HCT116 (cell line): Measurements from ENCODE around the gene FAF2. TPM values are rescaled to one million over a fixed set of nuclear protein-coding genes. Genes with fewer than 3 reads are reported as not detected.

Experiments
- ATAC-seq: fragments of 200-7000 bp; cut with Tn5 transposase; 2 replicates; pipeline ENCODE4 v1.9.1; 2020; ENCODE audit warnings: mild to moderate bottlenecking, moderate library complexity
- BruUV-seq: library from RNA; stranded (reverse); fragments of 400-500 nt; replicated peaks from 2 replicates; lab custom pipeline; 2021; lab: Mats Ljungman, UMichigan
- CTCF ChIA-PET: fragments of 300-600 bp; sonication (Branson Sonifier 250); formaldehyde crosslinking; loops from one replicate; lab custom pipeline; 2021; ENCODE audit warnings: antibody characterized with exemption; lab: Charles Lee
- POLR2A ChIA-PET: fragments of 300-600, 350-600 bp; sonication (Branson Sonifier 250); formaldehyde crosslinking; loops from one replicate; lab custom pipeline; 2021; ENCODE audit warnings: antibody characterized with exemption; lab: Charles Lee
- RAD21 ChIA-PET, 2 experiments: fragments of 300-600 bp; sonication (Branson Sonifier 250); formaldehyde crosslinking; loops; one replicate each; lab custom pipeline; 2023; ENCODE audit warnings: low total read pairs in 2 of 2; ENCODE audit not compliant: uncharacterized antibody in 2 of 2, unreplicated experiment in 2 of 2, low non-redundant PET in 1 of 2; lab: Charles Lee
- DNase-seq: peaks from one replicate; pipeline ENCODE4 v3.0.0-alpha.2; 2010; ENCODE audit warnings: low read depth, low spot score
- H2AFZ ChIP-seq: fragments of 200-600 bp; shearing (Covaris generic), sonication (generic); 2 replicates; pipeline ENCODE4 v1.6.1; 2017; ENCODE audit warnings: low read depth, mixed run types, mixed read lengths, antibody characterized with exemption, low read length; ENCODE audit not compliant: poor library complexity, severe bottlenecking
- H3K27ac ChIP-seq: 2 replicates; pipeline ENCODE4 v1.5.1; 2012; ENCODE audit warnings: low read depth, low read length
- H3K27me3 ChIP-seq: fragments of 200-600 bp; sonication (generic); 2 replicates; pipeline ENCODE4 v1.6.1; 2016; ENCODE audit warnings: mixed run types, low read length, mixed read lengths; ENCODE audit not compliant: insufficient read depth
- H3K36me3 ChIP-seq, 2 experiments: fragments of 200-500 bp in 1 of 2; fragments of 200-600 bp in 1 of 2; sonication (Bioruptor generic) in 1 of 2; sonication (generic) in 1 of 2; 2 replicates each; pipeline versions ENCODE4 v1.5.1 to v1.6.1; 2014 to 2016; ENCODE audit warnings: low read length in 2 of 2, inconsistent platforms in 1 of 2, mixed read lengths in 1 of 2, mixed run types in 1 of 2; ENCODE audit not compliant: insufficient read depth in 2 of 2, control insufficient read depth in 1 of 2
- H3K4me1 ChIP-seq, 2 experiments: fragments of 200-600 bp in 1 of 2; sonication (generic) in 1 of 2; 2 replicates each; pipeline versions ENCODE4 v1.5.1 to v1.6.1; 2012 to 2017; ENCODE audit warnings: low read length in 2 of 2, inconsistent platforms in 1 of 2, mild to moderate bottlenecking in 1 of 2, mixed read lengths in 1 of 2, mixed run types in 1 of 2, moderate library complexity in 1 of 2; ENCODE audit not compliant: insufficient read depth in 2 of 2, control insufficient read depth in 1 of 2
- H3K4me2 ChIP-seq: fragments of 200-600 bp; sonication (generic); 2 replicates; pipeline ENCODE4 v1.6.1; 2017; ENCODE audit warnings: mixed run types, low read length, mixed read lengths
- H3K4me3 ChIP-seq, 2 experiments: fragments of 200-600 bp in 1 of 2; sonication (generic) in 1 of 2; replicated peaks in 1 of 2; 2 replicates each; pipeline ENCODE4 v1.5.1; 2011 to 2016; ENCODE audit warnings: low read length in 2 of 2, control low read depth in 1 of 2, low read depth in 1 of 2, mild to moderate bottlenecking in 1 of 2, mixed read lengths in 1 of 2, mixed run types in 1 of 2
- H3K79me2 ChIP-seq: fragments of 200-600 bp; sonication (generic); 2 replicates; pipeline ENCODE4 v1.6.1; 2017; ENCODE audit warnings: mild to moderate bottlenecking, mixed run types, low read length, moderate library complexity, mixed read lengths; ENCODE audit not compliant: insufficient read depth
- H3K9ac ChIP-seq: fragments of 200-600 bp; sonication (generic); 2 replicates; pipeline ENCODE4 v1.6.1; 2016; ENCODE audit warnings: low read length, mixed read lengths
- H3K9me2 ChIP-seq: fragments of 200-600 bp; sonication (generic), shearing (Covaris generic); 2 replicates; pipeline ENCODE4 v1.6.1; 2017; ENCODE audit warnings: mixed run types, mild to moderate bottlenecking, moderate library complexity; ENCODE audit not compliant: insufficient read depth
- H3K9me3 ChIP-seq, 2 experiments: fragments of 200-500 bp in 1 of 2; fragments of 200-600 bp in 1 of 2; sonication (Bioruptor generic) in 1 of 2; sonication (generic) in 1 of 2; 2 replicates each; pipeline ENCODE4 v1.6.1; 2014 to 2017; ENCODE audit warnings: low read length in 2 of 2, mixed read lengths in 2 of 2, inconsistent platforms in 1 of 2, low read depth in 1 of 2, mild to moderate bottlenecking in 1 of 2, mixed run types in 1 of 2, moderate library complexity in 1 of 2; ENCODE audit not compliant: control insufficient read depth in 1 of 2, insufficient read depth in 1 of 2
- H4K20me1 ChIP-seq: fragments of 200-600 bp; sonication (generic), shearing (Covaris generic); 2 replicates; pipeline ENCODE4 v1.6.1; 2017; ENCODE audit warnings: mixed run types, mild to moderate bottlenecking, moderate library complexity; ENCODE audit not compliant: insufficient read depth
- ATF3 ChIP-seq: IDR thresholded peaks from 2 replicates; pipeline ENCODE4 v1.6.1; 2012
- CEBPB ChIP-seq: IDR thresholded peaks from 2 replicates; pipeline ENCODE4 v1.6.1; 2012; ENCODE audit warnings: low read depth
- ELF1 ChIP-seq: IDR thresholded peaks from 2 replicates; pipeline ENCODE4 v1.6.1; 2012; ENCODE audit warnings: low read depth, borderline replicate concordance
- EZH2 ChIP-seq: fragments of 200-600 bp; sonication (generic); IDR thresholded peaks from 2 replicates; pipeline ENCODE4 v1.6.1; 2017; ENCODE audit warnings: antibody characterized with exemption, mixed run types
- EZH2phosphoT487 ChIP-seq: fragments of 200-600 bp; IDR thresholded peaks from 2 replicates; pipeline ENCODE4 v1.6.1; 2018; ENCODE audit warnings: antibody characterized with exemption, borderline replicate concordance
- MAX ChIP-seq: IDR thresholded peaks from 2 replicates; pipeline ENCODE4 v1.6.1; 2012
- SP1 ChIP-seq: IDR thresholded peaks from 2 replicates; pipeline ENCODE4 v1.6.1; 2012; ENCODE audit warnings: low read depth
- TCF7L2 ChIP-seq: IDR thresholded peaks from 2 replicates; pipeline ENCODE4 v1.7.0; 2011; ENCODE audit warnings: borderline replicate concordance, inconsistent platforms; ENCODE audit not compliant: insufficient read depth, insufficient read length; ENCODE audit errors: extremely low read depth
- YY1 ChIP-seq: IDR thresholded peaks from 2 replicates; pipeline ENCODE4 v1.6.1; 2011; ENCODE audit warnings: low read length, low read depth, moderate library complexity, mild to moderate bottlenecking; ENCODE audit not compliant: insufficient replicate concordance; ENCODE audit errors: extremely low read depth
- ZBTB33 ChIP-seq: IDR thresholded peaks from 2 replicates; pipeline ENCODE4 v1.6.1; 2011; ENCODE audit warnings: mild to moderate bottlenecking, low read length, moderate library complexity; ENCODE audit not compliant: insufficient replicate concordance; ENCODE audit errors: extremely low read depth
- ZFX ChIP-seq: fragments of 450-650 bp; IDR thresholded peaks from 2 replicates; pipeline ENCODE4 v1.6.1; 2017
- ZNF274 ChIP-seq: fragments of 200-500 bp; sonication (Bioruptor generic); IDR thresholded peaks from 2 replicates; pipeline ENCODE4 v1.6.1; 2014; ENCODE audit warnings: mild to moderate bottlenecking, low read depth, low read length, inconsistent platforms
- intact Hi-C: fragments of 100-400 bp; cut with micrococcal nuclease; formaldehyde crosslinking; loops from 2 replicates; pipeline ENCODE4 v1.10.0; 2022
- total RNA-seq: library from RNA; stranded (reverse); gene quantifications from one replicate; pipeline ENCODE4 v1.2.1, GENCODE V29; 2021; ENCODE audit not compliant: unreplicated experiment

Gene FAF2
- total RNA-seq, 1 experiment from 2014 or later, result 51.9 TPM

- no peak for TF ChIP-seq ZBTB33
- no peak for TF ChIP-seq ZFX
- no peak for TF ChIP-seq SP1
Measured at GRCh38 chr5:176538989-176539384, 90.8 kb downstream of the FAF2 start (continued).

GRCh38 chr5:176540476-176540899, 92.3 kb downstream of the FAF2 start:
- Histone ChIP-seq H3K27ac (0 out of 2 replicates have a peak overlapping the region, but pooled peaks have one; percentile 92), H3K9ac (no peak overlapping the region), H3K9me3 (no peaks in the 10 kb centered on the region), H4K20me1 (no peaks in the 10 kb centered on the region), H3K9me2 (no peaks in the 10 kb centered on the region), H3K4me1 (peaks cover 32 to 58% of the 10 kb centered on the region in 2 experiments)
- CTCF ChIA-PET, result no interaction called here
- RAD21 ChIA-PET, result no interaction called here
- ATAC-seq (no peak), DNase-seq (no peak)
- no TSS peak for BruUV-seq
- intact Hi-C loops, result loop anchor here (5.0 kb wide), 1 partner anchor 728 kb away; no protein-coding TSS in a partner anchor
- TF ChIP-seq YY1, result no peak
- no peak for TF ChIP-seq TCF7L2
- no peak for TF ChIP-seq MAX
- TF ChIP-seq ZNF274, result no peak
- no peak for TF ChIP-seq ZFX
- no peak for TF ChIP-seq ELF1
- TF ChIP-seq EZH2, result no peak
- TF ChIP-seq ATF3, result no peak
- no peak for TF ChIP-seq EZH2phosphoT487
- TF ChIP-seq CEBPB, result no peak
- TF ChIP-seq, all 23 proteins: peak for 0
- H3K4me2 ChIP-seq, result no peak overlapping the region
- H3K27me3 ChIP-seq, result no peaks in the 10 kb centered on the region
- H3K4me3 ChIP-seq, result no peak overlapping the region
- no peaks in the 10 kb centered on the region for H3K36me3 ChIP-seq
- POLR2A ChIA-PET, result no interaction called here
- peaks cover 12% of the 10 kb centered on the region for H3K79me2 ChIP-seq
- H2AFZ ChIP-seq, result no peak overlapping the region
